GM12878 (cell line): Measurements from ENCODE around the gene SLC39A2. TPM values are rescaled to one million over a fixed set of nuclear protein-coding genes. Genes with fewer than 3 reads are reported as not detected.

Source experiments
- ATAC-seq: fragments of 200-7000 bp; cut with Tn5 transposase; 3 replicates; pipeline ENCODE4 v1.9.1; 2020; ENCODE audit warnings: mild to moderate bottlenecking, moderate library complexity
- BruUV-seq: library from RNA; stranded (reverse); fragments of 400-500 nt; replicated peaks from 2 replicates; lab custom pipeline; 2021; lab: Mats Ljungman, UMichigan
- CTCF ChIA-PET: fragments of 300-600 bp; sonication (Branson Sonifier 250); formaldehyde crosslinking; extraction: SDS; loops from one replicate; lab custom pipeline; 2021; ENCODE audit warnings: inconsistent platforms; lab: Yijun Ruan, JAX
- POLR2A ChIA-PET: fragments of 350-600 bp; formaldehyde crosslinking; extraction: SDS; loops from one replicate; lab custom pipeline; 2021; ENCODE audit warnings: inconsistent platforms; lab: Charles Lee
- RAD21 ChIA-PET: fragments of 300-600 bp; sonication (Branson Sonifier 250); formaldehyde crosslinking; loops from one replicate; lab custom pipeline; 2023; ENCODE audit warnings: antibody characterized with exemption; ENCODE audit not compliant: unreplicated experiment; lab: Charles Lee
- SMC1A ChIA-PET: fragments of 300-600 bp; sonication (Branson Sonifier 250); formaldehyde crosslinking; loops from one replicate; lab custom pipeline; 2023; ENCODE audit not compliant: unreplicated experiment, uncharacterized antibody; lab: Charles Lee
- DNase-seq: peaks from one replicate; pipeline ENCODE4 v3.0.0-alpha.2; 2011; ENCODE audit warnings: low read depth, low spot score
- FAIRE-seq: peaks from 3 replicates; lab custom pipeline; 2011; peaks lifted over from hg19 to GRCh38; lab: Jason Lieb, UNC
- H2AFZ ChIP-seq: 2 replicates; pipeline ENCODE4 v1.6.0; 2011; ENCODE audit warnings: low read depth, low read length, control low read depth; ENCODE audit not compliant: control insufficient read depth
- H3K27ac ChIP-seq: 2 replicates; pipeline ENCODE4 v1.5.1; 2011; ENCODE audit warnings: control low read depth; ENCODE audit not compliant: control insufficient read depth, insufficient read depth
- H3K27me3 ChIP-seq, 2 experiments: replicated peaks in 1 of 2; 2 replicates each; pipeline versions ENCODE4 v1.6.0 to v1.6.1; 2011; ENCODE audit warnings: low read length in 1 of 2; ENCODE audit not compliant: control insufficient read depth in 2 of 2, insufficient read depth in 2 of 2
- H3K36me3 ChIP-seq, 2 experiments: 2 replicates each; pipeline ENCODE4 v1.5.1; 2011; ENCODE audit warnings: low read length in 1 of 2; ENCODE audit not compliant: control insufficient read depth in 2 of 2, insufficient read depth in 2 of 2
- H3K4me1 ChIP-seq: 2 replicates; pipeline ENCODE4 v1.6.1; 2011; ENCODE audit warnings: mild to moderate bottlenecking, low read length, moderate library complexity, mixed read lengths; ENCODE audit not compliant: control insufficient read depth, insufficient read depth
- H3K4me2 ChIP-seq: 2 replicates; pipeline ENCODE4 v1.6.0; 2011; ENCODE audit warnings: control low read depth; ENCODE audit not compliant: control insufficient read depth, insufficient read depth
- H3K4me3 ChIP-seq: fragments of 200-600 bp; sonication (generic); 2 replicates; pipeline ENCODE4 v1.5.1; 2016
- H3K79me2 ChIP-seq: 2 replicates; pipeline ENCODE4 v1.6.0; 2011; ENCODE audit warnings: low read length; ENCODE audit not compliant: control insufficient read depth, insufficient read depth
- H3K9ac ChIP-seq: 2 replicates; pipeline ENCODE4 v1.8.0; 2011; ENCODE audit warnings: low read length, control low read depth, mixed read lengths; ENCODE audit not compliant: control insufficient read depth, insufficient read depth
- H3K9me3 ChIP-seq: replicated peaks from 3 replicates; pipeline ENCODE4 v1.5.1; 2011; ENCODE audit warnings: mild to moderate bottlenecking, low read length; ENCODE audit not compliant: control insufficient read depth, insufficient read depth
- H4K20me1 ChIP-seq: 2 replicates; pipeline ENCODE4 v1.6.0; 2011; ENCODE audit not compliant: control insufficient read depth, insufficient read depth
- BCLAF1 ChIP-seq: fragments of 450-650 bp; IDR thresholded peaks from 2 replicates; pipeline ENCODE4 v1.6.1; 2017; ENCODE audit warnings: antibody characterized with exemption, mild to moderate bottlenecking, moderate library complexity
- BRCA1 ChIP-seq: IDR thresholded peaks from 2 replicates; pipeline ENCODE4 v1.6.1; 2011; ENCODE audit warnings: low read depth, low read length, improper control_type of control experiment
- CEBPZ ChIP-seq: fragments of 150-350 bp; IDR thresholded peaks from 2 replicates; pipeline ENCODE4 v1.6.1; 2016; ENCODE audit warnings: low read depth, low read length
- NR2C1 ChIP-seq: fragments of 450-650 bp; IDR thresholded peaks from 2 replicates; pipeline ENCODE4 v1.6.1; 2017; ENCODE audit warnings: antibody characterized with exemption, mild to moderate bottlenecking, moderate library complexity
- SIN3A ChIP-seq: IDR thresholded peaks from 2 replicates; pipeline ENCODE4 v1.6.1; 2012; ENCODE audit warnings: low read depth, low read length, improper control_type of control experiment
- WGBS: methylation state at CpG from one replicate; pipeline ENCODE4 v1.1.6; 2016; ENCODE audit warnings: low lambda C conversion rate; ENCODE audit not compliant: insufficient replicate concordance, insufficient coverage; ENCODE audit errors: missing lambda C conversion rate; 5-methylcytosine and 5-hydroxymethylcytosine counted together
- in situ Hi-C: fragments of 300-500 bp; cut with MboI; formaldehyde crosslinking; loops from 9 replicates; pipeline ENCODE4 v1.14.3; 2018; ENCODE audit warnings: mixed read lengths
- intact Hi-C: fragments of 100-400 bp; cut with micrococcal nuclease; formaldehyde crosslinking; loops from one replicate; pipeline ENCODE4 v1.14.2; 2022; ENCODE audit not compliant: unreplicated experiment
- polyA plus RNA-seq, 11 experiments: library from polyadenylated mRNA; depleted of rRNA in 4 of 11; unstranded in 6 of 11; stranded (reverse) in 5 of 11; fragments of >200 nt; fragmentation: Nextera tagmentation in 4 of 11; fragmentation: Illumina TruSeq in 1 of 11; extraction: Ambion mirVana in 4 of 11; extraction: Trizol in 1 of 11; gene quantifications; 1 replicate in 1 of 11; 2 replicates in 10 of 11; pipeline versions ENCODE4 v1.2.1 to v1.2.3, GENCODE V29; 2011 to 2016; ENCODE audit warnings: inconsistent platforms in 2 of 11, missing spikeins in 2 of 11, low read depth in 1 of 11
- total RNA-seq, 4 experiments: library from RNA; depleted of rRNA in 3 of 4; stranded (reverse); fragments of >200 nt in 3 of 4; fragmentation: Illumina TruSeq in 1 of 4; extraction: Trizol in 1 of 4; gene quantifications; 2 replicates each; pipeline versions ENCODE4 v1.2.1 to v1.2.3, GENCODE V29; 2013 to 2021

Gene SLC39A2
- total and polyA plus RNA-seq, 10 of the 15 experiments (the other 5 are each of a cell fraction or from before 2014, with no cell fraction given), result 0.06 to 0.14 (median 0.11) TPM; not detected in 6

- TF ChIP-seq CEBPZ (no peak), SIN3A (no peak), NR2C1 (no peak), BCLAF1 (no peak)
Observed at GRCh38 chr14:20997115-20997514, 2.0 kb upstream of the SLC39A2 start (continued).

GRCh38 chr14:20997564-20997963, 1.5 kb upstream of the SLC39A2 start:
- POLR2A ChIA-PET, result interaction anchor here (0.6 kb wide), 1 partner anchor 24 kb away, joined by 5 read pairs; no protein-coding TSS in a partner anchor
- SMC1A ChIA-PET, result interaction anchor here (0.6 kb wide), 1 partner anchor 250 kb away, joined by 4 read pairs; no protein-coding TSS in a partner anchor

More at GRCh38 chr14:20997564-20997963, 1.5 kb upstream of the SLC39A2 start:
- H3K79me2 ChIP-seq, result no peaks in the 10 kb centered on the region
- no peaks in the 10 kb centered on the region for H3K4me1 ChIP-seq
- no peak overlapping the region for H2AFZ ChIP-seq
- no peaks in the 10 kb centered on the region for H4K20me1 ChIP-seq
- no peak for TF ChIP-seq BRCA1
- H3K27me3 ChIP-seq, result no peaks in the 10 kb centered on the region
- no peak overlapping the region for H3K4me2 ChIP-seq
- no peaks in the 10 kb centered on the region for H3K9me3 ChIP-seq
- BruUV-seq, result no TSS peak
- intact Hi-C loops (no loop called here), in situ Hi-C loops (no loop called here)
- 85% methylated on average over 6 of the region's 6 CpGs for WGBS
- no peak for ATAC-seq
- ChIA-PET CTCF (interaction anchor here (0.7 to 2.2 kb wide), 7 partner anchors 8 to 107 kb away, joined by 3 to 17 read pairs (median 3); no protein-coding TSS in a partner anchor), RAD21 (no interaction called here)
- H3K4me3 ChIP-seq, result no peak overlapping the region
- no peak overlapping the region for H3K9ac ChIP-seq
- FAIRE-seq, result no peak
- H3K36me3 ChIP-seq, result peaks cover 5 to 15% of the 10 kb centered on the region in 2 experiments
- no peak overlapping the region for H3K27ac ChIP-seq
- DNase-seq, result no peak
